K562 (cell line): ENCODE measurements around the gene DHX40. TPM values are rescaled to one million over a fixed set of nuclear protein-coding genes. Genes with fewer than 3 reads are reported as not detected.

Source experiments
- ATAC-seq: fragments of 200-7000 bp; cut with Tn5 transposase; 3 replicates; pipeline ENCODE4 v1.9.1; 2020; ENCODE audit warnings: moderate library complexity
- BruUV-seq: library from RNA; stranded (reverse); fragments of 400-500 nt; replicated peaks from 2 replicates; lab custom pipeline; 2021; lab: Mats Ljungman, UMichigan
- CTCF ChIA-PET: fragments of 300-600 bp; formaldehyde crosslinking; extraction: SDS; loops from one replicate; lab custom pipeline; 2021; ENCODE audit warnings: low intra/inter-chr PET ratio; lab: Yijun Ruan, JAX
- POLR2A ChIA-PET: fragments of 300-600, 350-650 bp; sonication (Branson Sonifier 250); formaldehyde crosslinking; extraction: SDS; loops from one replicate; lab custom pipeline; 2021; ENCODE audit warnings: antibody characterized with exemption, inconsistent platforms; lab: Yijun Ruan, JAX
- DNase-seq, 4 experiments: peaks; one replicate each; pipeline versions ENCODE4 v3.0.0 to v3.0.0-alpha.2; 2011 to 2018; ENCODE audit warnings: low spot score in 3 of 4, mixed read lengths in 3 of 4; ENCODE audit errors: extremely low read depth in 1 of 4
- FAIRE-seq: peaks from 2 replicates; lab custom pipeline; 2011; peaks lifted over from hg19 to GRCh38; lab: Jason Lieb, UNC
- H2AFZ ChIP-seq: 2 replicates; pipeline ENCODE4 v1.6.0; 2011; ENCODE audit warnings: low read depth, low read length, control low read depth, inconsistent platforms
- H3K27ac ChIP-seq: fragments of 200-600 bp; 3 replicates; pipeline ENCODE4 v1.8.0; 2011; ENCODE audit warnings: low read depth, mild to moderate bottlenecking, control low read depth, inconsistent platforms, low read length, moderate library complexity, mixed read lengths; ENCODE audit errors: extremely low read depth
- H3K27me3 ChIP-seq, 2 experiments: fragments of 300-600 bp in 1 of 2; 2 replicates in 1 of 2; 3 replicates in 1 of 2; pipeline versions ENCODE4 v1.6.0 to v1.8.0; 2011; ENCODE audit warnings: inconsistent platforms in 2 of 2, low read length in 2 of 2, mild to moderate bottlenecking in 1 of 2, mixed read lengths in 1 of 2, moderate library complexity in 1 of 2; ENCODE audit not compliant: control insufficient read depth in 2 of 2, insufficient read depth in 2 of 2
- H3K36me3 ChIP-seq: fragments of 300-600 bp; 3 replicates; pipeline ENCODE4 v1.8.0; 2011; ENCODE audit warnings: mild to moderate bottlenecking, low read length, inconsistent platforms; ENCODE audit not compliant: control insufficient read depth, insufficient read depth
- H3K4me1 ChIP-seq, 2 experiments: fragments of 200-600 bp in 1 of 2; replicated peaks in 1 of 2; 2 replicates in 1 of 2; 3 replicates in 1 of 2; pipeline versions ENCODE4 v1.5.1 to v1.8.0; 2011; ENCODE audit warnings: inconsistent platforms in 2 of 2, low read length in 2 of 2, mild to moderate bottlenecking in 1 of 2, mixed read lengths in 1 of 2, moderate library complexity in 1 of 2; ENCODE audit not compliant: control insufficient read depth in 2 of 2, insufficient read depth in 2 of 2
- H3K4me2 ChIP-seq: 2 replicates; pipeline ENCODE4 v1.6.1; 2011; ENCODE audit warnings: low read length, control low read depth, inconsistent platforms, mixed read lengths; ENCODE audit not compliant: insufficient read depth
- H3K4me3 ChIP-seq: fragments of 200-600 bp; sonication (generic), shearing (Covaris generic); 2 replicates; pipeline ENCODE4 v1.5.1; 2016; ENCODE audit warnings: control low read depth, inconsistent platforms
- H3K79me2 ChIP-seq: fragments of 200-600 bp; 3 replicates; pipeline ENCODE4 v1.8.0; 2011; ENCODE audit warnings: low read length, inconsistent platforms; ENCODE audit not compliant: control insufficient read depth, insufficient read depth
- H3K9ac ChIP-seq, 2 experiments: 2 replicates each; pipeline versions ENCODE4 v1.6.0 to v1.6.1; 2011; ENCODE audit warnings: low read depth in 2 of 2, low read length in 2 of 2, control low read depth in 1 of 2, inconsistent platforms in 1 of 2, mild to moderate bottlenecking in 1 of 2, mixed read lengths in 1 of 2; ENCODE audit not compliant: insufficient read depth in 1 of 2
- H3K9me1 ChIP-seq: one replicate; pipeline ENCODE4 v1.6.0; 2011; ENCODE audit warnings: inconsistent platforms, mild to moderate bottlenecking, low read length, moderate library complexity; ENCODE audit not compliant: control insufficient read depth, insufficient read depth
- H3K9me3 ChIP-seq: replicated peaks from 2 replicates; pipeline ENCODE4 v1.5.1; 2011; ENCODE audit warnings: low read depth, low read length, inconsistent platforms; ENCODE audit not compliant: control insufficient read depth, insufficient read depth
- H4K20me1 ChIP-seq: replicated peaks from 2 replicates; pipeline ENCODE4 v1.6.1; 2011; ENCODE audit warnings: low read length, inconsistent platforms, mixed read lengths; ENCODE audit not compliant: control insufficient read depth, insufficient read depth
- EHMT2 ChIP-seq: fragments of 450-650 bp; IDR thresholded peaks from 2 replicates; pipeline ENCODE4 v1.6.1; 2018; ENCODE audit warnings: antibody characterized with exemption
- ELF4 ChIP-seq: fragments of 450-650 bp; formaldehyde crosslinking; IDR thresholded peaks from 2 replicates; pipeline ENCODE4 v1.4.0; 2022; ENCODE audit warnings: missing genetic modification characterization
- POLR2AphosphoS5 ChIP-seq: IDR thresholded peaks from 2 replicates; pipeline ENCODE4 v1.6.1; 2011; ENCODE audit warnings: mild to moderate bottlenecking, low read depth, low read length, moderate library complexity; ENCODE audit not compliant: control insufficient read depth, insufficient read depth
- RAD21 ChIP-seq, 2 experiments: fragments of 250-450 bp in 1 of 2; fragments of 450-650 bp in 1 of 2; sonication (Bioruptor Pico) in 1 of 2; formaldehyde crosslinking in 1 of 2; IDR thresholded peaks in 1 of 2; conservative IDR thresholded peaks in 1 of 2; 2 replicates each; pipeline versions ENCODE4 v1.4.0 to v1.8.0; 2020 to 2022; ENCODE audit warnings: mild to moderate bottlenecking in 2 of 2, moderate library complexity in 1 of 2
- TRIM28 ChIP-seq: fragments of 450-650 bp; IDR thresholded peaks from 2 replicates; pipeline ENCODE4 v1.6.1; 2017
- ZNF124 ChIP-seq: sonication (generic); formaldehyde crosslinking; IDR thresholded peaks from 2 replicates; pipeline ENCODE4 v1.8.1; 2022; ENCODE audit warnings: missing genetic modification reagents
- WGBS: fragments of 100-300 bp; shearing (Covaris generic); methylation state at CpG from one replicate; pipeline ENCODE4 v1.1.6; 2016; ENCODE audit warnings: low coverage, mixed read lengths; ENCODE audit not compliant: insufficient coverage; ENCODE audit errors: missing lambda C conversion rate; 5-methylcytosine and 5-hydroxymethylcytosine counted together
- in situ Hi-C: fragments of 300-500 bp; cut with MboI; formaldehyde crosslinking; loops from 4 replicates; pipeline ENCODE4 v1.15.0; 2018; ENCODE audit warnings: inconsistent platforms, mixed read lengths
- intact Hi-C: fragments of 100-400 bp; cut with micrococcal nuclease; formaldehyde crosslinking; loops from 2 replicates; pipeline ENCODE4 v1.14.2; 2022
- polyA plus RNA-seq, 8 experiments: library from polyadenylated mRNA; depleted of rRNA in 4 of 8; stranded (reverse) in 5 of 8; unstranded in 3 of 8; fragments of >200 nt; fragmentation: Nextera tagmentation in 2 of 8; fragmentation: Illumina TruSeq in 1 of 8; extraction: Ambion mirVana in 2 of 8; extraction: Trizol in 1 of 8; gene quantifications; 2 replicates each; pipeline versions ENCODE4 v1.2.1 to v1.2.3, GENCODE V29; 2011 to 2014; ENCODE audit warnings: inconsistent platforms in 1 of 8, missing spikeins in 1 of 8
- total RNA-seq, 7 experiments: library from RNA; depleted of rRNA in 6 of 7; stranded (reverse); fragments of >200 nt in 6 of 7; fragmentation: Illumina TruSeq in 2 of 7; extraction: Trizol in 2 of 7; gene quantifications; 2 replicates each; pipeline versions ENCODE4 v1.2.1 to v1.2.3, GENCODE V29; 2011 to 2021; ENCODE audit warnings: low replicate concordance in 1 of 7
- TF ChIP-seq, protein P1 (sequence below), 3 experiments: IDR thresholded peaks in 2 of 3; conservative IDR thresholded peaks in 1 of 3; 2 replicates each; pipeline ENCODE4 v1.5.1; 2011 to 2012; ENCODE audit warnings: low read length in 3 of 3, mild to moderate bottlenecking in 3 of 3, control low read depth in 2 of 3, improper control_type of control experiment in 1 of 3, inconsistent platforms in 1 of 3, low read depth in 1 of 3, mixed read lengths in 1 of 3, moderate library complexity in 1 of 3; ENCODE audit not compliant: insufficient read depth in 2 of 3
- TF ChIP-seq, protein P2 (sequence below), 2 experiments: fragments of 450-650 bp; formaldehyde crosslinking in 1 of 2; IDR thresholded peaks; 2 replicates each; pipeline versions ENCODE4 v1.4.0 to v1.6.1; 2014 to 2020; ENCODE audit warnings: mild to moderate bottlenecking in 2 of 2, borderline replicate concordance in 1 of 2, low read depth in 1 of 2
- TF ChIP-seq, protein P3 (sequence below): sonication (generic); formaldehyde crosslinking; IDR thresholded peaks from 2 replicates; pipeline ENCODE4 v1.8.1; 2023; ENCODE audit warnings: mild to moderate bottlenecking, missing genetic modification reagents

Gene DHX40
- total and polyA plus RNA-seq, 9 of the 15 experiments (the other 6 are each of a cell fraction or from before 2014, with no cell fraction given): 7.2 to 38.6 (median 18.7) TPM

DNA sequence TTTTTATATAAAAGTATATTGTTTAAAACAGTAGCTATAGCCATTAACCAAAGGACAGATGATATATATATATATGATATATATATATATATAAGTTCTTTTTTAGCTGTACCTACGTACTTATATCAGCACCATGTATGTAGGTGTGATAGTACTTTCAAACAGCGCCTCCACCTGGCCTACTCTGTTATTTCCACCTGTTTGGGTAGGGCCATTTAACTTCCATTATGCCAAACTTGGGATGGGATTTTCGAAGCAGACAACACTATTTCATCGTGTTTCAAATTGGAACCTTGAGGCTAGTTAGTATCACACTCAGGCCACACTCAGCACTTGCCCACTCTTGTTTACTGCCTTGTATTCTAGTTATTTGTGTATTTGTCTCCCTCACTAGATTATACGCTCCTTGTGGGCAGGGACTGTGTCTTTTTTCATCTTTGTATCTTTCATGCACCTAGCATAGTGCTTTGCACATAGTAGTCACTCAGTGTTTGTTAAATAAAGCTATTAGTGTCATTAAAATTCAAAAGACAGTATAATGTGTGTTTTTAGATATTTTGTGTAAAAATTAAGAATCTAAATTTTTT, 42.5 kb downstream of the DHX40 start:
- Histone ChIP-seq H3K27ac (no peak overlapping the region), H3K4me3 (no peak overlapping the region), H2AFZ (no peak overlapping the region), H3K4me2 (no peak overlapping the region), H3K79me2 (no peaks in the 10 kb centered on the region), H3K9me3 (no peaks in the 10 kb centered on the region), H3K27me3 (no peaks in the 10 kb centered on the region), H4K20me1 (no peaks in the 10 kb centered on the region), H3K9me1 (no peaks in the 10 kb centered on the region), H3K9ac (no peak overlapping the region), H3K36me3 (peaks cover 18% of the 10 kb centered on the region), H3K4me1 (no peaks in the 10 kb centered on the region)
- DNase-seq: peak in 3 of 4 experiments; percentile 36 to 45 (median 39)
- no peak for FAIRE-seq
- WGBS: 79% methylated on average over 5 of the region's 5 CpGs
- BruUV-seq: no TSS peak
- peak; percentile 61; the same call in 1 of the 3 replicates for ATAC-seq
- ChIA-PET POLR2A (interaction anchor here (1.0 kb wide), 1 partner anchor 10 kb away, joined by 4 read pairs; no protein-coding TSS in a partner anchor), CTCF (no interaction called here)
- intact Hi-C loops: no loop called here
- in situ Hi-C loops: no loop called here
- TF ChIP-seq ELF4 (CRISPR knock-in tag): no peak
- peak; percentile 33; the same call in 1 of the 2 replicates for TF ChIP-seq EHMT2
- no peak for TF ChIP-seq POLR2AphosphoS5
- peak in 1 of 2 experiments; percentile 20; a peak in 1 of 4 replicates for TF ChIP-seq RAD21 (CRISPR knock-in tag; conservative IDR thresholded peaks at IDR 0.05 in 1 of 2, IDR thresholded peaks at IDR 0.05 in 1 of 2)
- peak; percentile 65; the same call in 1 of the 2 replicates for TF ChIP-seq TRIM28
- TF ChIP-seq, protein P1, sequence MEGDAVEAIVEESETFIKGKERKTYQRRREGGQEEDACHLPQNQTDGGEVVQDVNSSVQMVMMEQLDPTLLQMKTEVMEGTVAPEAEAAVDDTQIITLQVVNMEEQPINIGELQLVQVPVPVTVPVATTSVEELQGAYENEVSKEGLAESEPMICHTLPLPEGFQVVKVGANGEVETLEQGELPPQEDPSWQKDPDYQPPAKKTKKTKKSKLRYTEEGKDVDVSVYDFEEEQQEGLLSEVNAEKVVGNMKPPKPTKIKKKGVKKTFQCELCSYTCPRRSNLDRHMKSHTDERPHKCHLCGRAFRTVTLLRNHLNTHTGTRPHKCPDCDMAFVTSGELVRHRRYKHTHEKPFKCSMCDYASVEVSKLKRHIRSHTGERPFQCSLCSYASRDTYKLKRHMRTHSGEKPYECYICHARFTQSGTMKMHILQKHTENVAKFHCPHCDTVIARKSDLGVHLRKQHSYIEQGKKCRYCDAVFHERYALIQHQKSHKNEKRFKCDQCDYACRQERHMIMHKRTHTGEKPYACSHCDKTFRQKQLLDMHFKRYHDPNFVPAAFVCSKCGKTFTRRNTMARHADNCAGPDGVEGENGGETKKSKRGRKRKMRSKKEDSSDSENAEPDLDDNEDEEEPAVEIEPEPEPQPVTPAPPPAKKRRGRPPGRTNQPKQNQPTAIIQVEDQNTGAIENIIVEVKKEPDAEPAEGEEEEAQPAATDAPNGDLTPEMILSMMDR (IDR thresholded peaks at IDR 0.05 in 2 of 3, conservative IDR thresholded peaks at IDR 0.05 in 1 of 3; ENCODE audit: insufficient read depth in 2 of 3, low read depth in 1 of 3, low read length in 3 of 3): peak; percentile 18 to 55 (median 37); a peak in 3 of 6 replicates
- no peak for TF ChIP-seq ZNF124 (CRISPR knock-in tag)
- TF ChIP-seq, protein P2, sequence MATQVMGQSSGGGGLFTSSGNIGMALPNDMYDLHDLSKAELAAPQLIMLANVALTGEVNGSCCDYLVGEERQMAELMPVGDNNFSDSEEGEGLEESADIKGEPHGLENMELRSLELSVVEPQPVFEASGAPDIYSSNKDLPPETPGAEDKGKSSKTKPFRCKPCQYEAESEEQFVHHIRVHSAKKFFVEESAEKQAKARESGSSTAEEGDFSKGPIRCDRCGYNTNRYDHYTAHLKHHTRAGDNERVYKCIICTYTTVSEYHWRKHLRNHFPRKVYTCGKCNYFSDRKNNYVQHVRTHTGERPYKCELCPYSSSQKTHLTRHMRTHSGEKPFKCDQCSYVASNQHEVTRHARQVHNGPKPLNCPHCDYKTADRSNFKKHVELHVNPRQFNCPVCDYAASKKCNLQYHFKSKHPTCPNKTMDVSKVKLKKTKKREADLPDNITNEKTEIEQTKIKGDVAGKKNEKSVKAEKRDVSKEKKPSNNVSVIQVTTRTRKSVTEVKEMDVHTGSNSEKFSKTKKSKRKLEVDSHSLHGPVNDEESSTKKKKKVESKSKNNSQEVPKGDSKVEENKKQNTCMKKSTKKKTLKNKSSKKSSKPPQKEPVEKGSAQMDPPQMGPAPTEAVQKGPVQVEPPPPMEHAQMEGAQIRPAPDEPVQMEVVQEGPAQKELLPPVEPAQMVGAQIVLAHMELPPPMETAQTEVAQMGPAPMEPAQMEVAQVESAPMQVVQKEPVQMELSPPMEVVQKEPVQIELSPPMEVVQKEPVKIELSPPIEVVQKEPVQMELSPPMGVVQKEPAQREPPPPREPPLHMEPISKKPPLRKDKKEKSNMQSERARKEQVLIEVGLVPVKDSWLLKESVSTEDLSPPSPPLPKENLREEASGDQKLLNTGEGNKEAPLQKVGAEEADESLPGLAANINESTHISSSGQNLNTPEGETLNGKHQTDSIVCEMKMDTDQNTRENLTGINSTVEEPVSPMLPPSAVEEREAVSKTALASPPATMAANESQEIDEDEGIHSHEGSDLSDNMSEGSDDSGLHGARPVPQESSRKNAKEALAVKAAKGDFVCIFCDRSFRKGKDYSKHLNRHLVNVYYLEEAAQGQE (IDR thresholded peaks at IDR 0.05; ENCODE audit: borderline replicate concordance): peak; percentile 7; the same call in 1 of the 2 replicates
- TF ChIP-seq, protein P2 (CRISPR knock-in tag; IDR thresholded peaks at IDR 0.05; ENCODE audit: low read depth): no peak
- TF ChIP-seq, protein P3, sequence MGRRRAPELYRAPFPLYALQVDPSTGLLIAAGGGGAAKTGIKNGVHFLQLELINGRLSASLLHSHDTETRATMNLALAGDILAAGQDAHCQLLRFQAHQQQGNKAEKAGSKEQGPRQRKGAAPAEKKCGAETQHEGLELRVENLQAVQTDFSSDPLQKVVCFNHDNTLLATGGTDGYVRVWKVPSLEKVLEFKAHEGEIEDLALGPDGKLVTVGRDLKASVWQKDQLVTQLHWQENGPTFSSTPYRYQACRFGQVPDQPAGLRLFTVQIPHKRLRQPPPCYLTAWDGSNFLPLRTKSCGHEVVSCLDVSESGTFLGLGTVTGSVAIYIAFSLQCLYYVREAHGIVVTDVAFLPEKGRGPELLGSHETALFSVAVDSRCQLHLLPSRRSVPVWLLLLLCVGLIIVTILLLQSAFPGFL (CRISPR knock-in tag): no peak
